ENCODE measurements around the gene EME2. TPM values are rescaled to one million over a fixed set of nuclear protein-coding genes. Genes with fewer than 3 reads are reported as not detected.

Gene EME2
- total RNA-seq, 1 donor from 2014 or later, result 35.9 TPM

- TF ChIP-seq CTCF (conservative IDR thresholded peaks at IDR 0.05), result no peak
- no peaks in the 10 kb centered on the region for H3K36me3 Mint-ChIP-seq
- no peaks in the 10 kb centered on the region for H3K27me3 Mint-ChIP-seq
- no peak overlapping the region for H3K27ac Mint-ChIP-seq
- H3K4me3 Mint-ChIP-seq, result no peak overlapping the region
- H3K9me3 Mint-ChIP-seq, result no peaks in the 10 kb centered on the region
- no peaks in the 10 kb centered on the region for H3K4me1 Mint-ChIP-seq (ENCODE audit: unreplicated experiment)
- DNase-seq (ENCODE audit: extremely low spot score, unreplicated experiment), result no peak
Observed at GRCh38 chr16:1746693-1747195, 25.9 kb upstream of the EME2 start.

- H3K4me3 Mint-ChIP-seq, result no peak overlapping the region
- H3K36me3 Mint-ChIP-seq, result no peaks in the 10 kb centered on the region
- no peaks in the 10 kb centered on the region for H3K4me1 Mint-ChIP-seq (ENCODE audit: unreplicated experiment)
- no peaks in the 10 kb centered on the region for H3K9me3 Mint-ChIP-seq
- TF ChIP-seq CTCF (conservative IDR thresholded peaks at IDR 0.05), result no peak
- no peak overlapping the region for H3K27ac Mint-ChIP-seq
- DNase-seq (ENCODE audit: extremely low spot score, unreplicated experiment), result no peak
- H3K27me3 Mint-ChIP-seq, result no peaks in the 10 kb centered on the region
Observed at GRCh38 chr16:1747934-1748333, 24.7 kb upstream of the EME2 start.

- no peaks in the 10 kb centered on the region for H3K36me3 Mint-ChIP-seq
- no peaks in the 10 kb centered on the region for H3K9me3 Mint-ChIP-seq
- H3K4me1 Mint-ChIP-seq (ENCODE audit: unreplicated experiment), result no peaks in the 10 kb centered on the region
- no peak overlapping the region for H3K27ac Mint-ChIP-seq
- H3K4me3 Mint-ChIP-seq, result no peak overlapping the region
- no peak for DNase-seq (ENCODE audit: extremely low spot score, unreplicated experiment)
- no peaks in the 10 kb centered on the region for H3K27me3 Mint-ChIP-seq
- no peak for TF ChIP-seq CTCF (conservative IDR thresholded peaks at IDR 0.05)
Observed at GRCh38 chr16:1749152-1750117, 23.2 kb upstream of the EME2 start.

- no peak for TF ChIP-seq CTCF (conservative IDR thresholded peaks at IDR 0.05)
- no peaks in the 10 kb centered on the region for H3K36me3 Mint-ChIP-seq
- DNase-seq (ENCODE audit: extremely low spot score, unreplicated experiment), result no peak
- H3K4me1 Mint-ChIP-seq (ENCODE audit: unreplicated experiment), result no peaks in the 10 kb centered on the region
- H3K4me3 Mint-ChIP-seq, result no peak overlapping the region
- H3K9me3 Mint-ChIP-seq, result no peaks in the 10 kb centered on the region
- no peaks in the 10 kb centered on the region for H3K27me3 Mint-ChIP-seq
- no peak overlapping the region for H3K27ac Mint-ChIP-seq
Observed at GRCh38 chr16:1751946-1752345, 20.7 kb upstream of the EME2 start.

- H3K9me3 Mint-ChIP-seq, result no peaks in the 10 kb centered on the region
- DNase-seq (ENCODE audit: extremely low spot score, unreplicated experiment), result no peak
- no peak overlapping the region for H3K4me3 Mint-ChIP-seq
- H3K27me3 Mint-ChIP-seq, result no peaks in the 10 kb centered on the region
- no peaks in the 10 kb centered on the region for H3K4me1 Mint-ChIP-seq (ENCODE audit: unreplicated experiment)
- no peak for TF ChIP-seq CTCF (conservative IDR thresholded peaks at IDR 0.05)
- H3K36me3 Mint-ChIP-seq, result no peaks in the 10 kb centered on the region
- H3K27ac Mint-ChIP-seq, result no peak overlapping the region
Observed at GRCh38 chr16:1752853-1753252, 19.8 kb upstream of the EME2 start.

Measured in type B pancreatic cell (in vitro differentiated cells).